ENCODE results near the gene CDK5R2.

DNA sequence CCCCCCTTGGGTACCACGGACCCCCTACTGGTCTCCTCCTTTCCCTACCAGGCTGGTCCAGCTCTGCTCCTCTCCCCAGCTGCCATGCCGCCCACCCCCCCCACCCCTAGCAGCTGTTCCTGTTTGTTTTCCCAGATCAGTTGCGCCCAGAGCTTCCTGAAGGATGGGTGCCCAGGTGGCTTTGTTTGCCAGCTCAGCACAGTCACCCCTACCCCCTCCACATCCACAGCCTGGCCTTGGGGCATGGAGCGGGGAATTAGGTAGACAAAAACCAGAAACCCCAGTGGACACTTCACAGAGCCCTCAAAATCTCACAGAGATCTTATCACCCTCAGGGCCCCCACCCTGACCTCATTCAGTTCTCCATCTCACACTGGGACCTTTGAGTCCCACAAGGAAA lies 37.5 kb downstream of the CDK5R2 start:
- TF ChIP-seq POLR2AphosphoS5 (IDR thresholded peaks at IDR 0.05) = no peak
- TF ChIP-seq CTCF (IDR thresholded peaks at IDR 0.05) = no peak
- TF ChIP-seq POLR2A (IDR thresholded peaks at IDR 0.05) = no peak
- TF ChIP-seq EP300 (IDR thresholded peaks at IDR 0.05) = no peak
